HG02759 (cell line): ENCODE results near the gene SYNM.

Source experiments
- ATAC-seq: cut with Tn5 transposase; IDR thresholded peaks from one replicate; pipeline ENCODE4 v1.9.1; 2021; ENCODE audit warnings: mild to moderate bottlenecking, moderate library complexity; ENCODE audit not compliant: unreplicated experiment

Gene SYNM

GRCh38 chr15:99121691-99122410, 17.0 kb downstream of the SYNM start:
- ATAC-seq = no peak

- no peak for ATAC-seq
Observed at GRCh38 chr15:99122831-99123712, 18.2 kb downstream of the SYNM start.

GRCh38 chr15:99123713-99124451, 19.0 kb downstream of the SYNM start:
- no peak for ATAC-seq

- ATAC-seq = no peak
Observed at GRCh38 chr15:99124641-99125040, 19.8 kb downstream of the SYNM start.

GRCh38 chr15:99125061-99125891, 20.4 kb downstream of the SYNM start:
- ATAC-seq = no peak

- ATAC-seq = no peak
Observed at GRCh38 chr15:99126131-99126588, 21.3 kb downstream of the SYNM start.

- ATAC-seq = no peak
Observed at GRCh38 chr15:99126930-99127329, 22.1 kb downstream of the SYNM start.

GRCh38 chr15:99127773-99128172, 22.9 kb downstream of the SYNM start:
- ATAC-seq = no peak

GRCh38 chr15:99128411-99128810, 23.5 kb downstream of the SYNM start:
- no peak for ATAC-seq

- no peak for ATAC-seq
Observed at GRCh38 chr15:99129644-99130043, 24.8 kb downstream of the SYNM start.

- ATAC-seq = no peak
Observed at GRCh38 chr15:99130314-99130713, 25.4 kb downstream of the SYNM start.

- ATAC-seq = no peak
Observed at GRCh38 chr15:99130765-99131440, 26.0 kb downstream of the SYNM start.

- no peak for ATAC-seq
Observed at GRCh38 chr15:99131441-99132023, 26.7 kb downstream of the SYNM start.

- ATAC-seq = no peak
Observed at GRCh38 chr15:99132122-99132521, 27.2 kb downstream of the SYNM start.

GRCh38 chr15:99132634-99133287, 27.9 kb downstream of the SYNM start:
- no peak for ATAC-seq

GRCh38 chr15:99134317-99134821, 29.5 kb downstream of the SYNM start:
- no peak for ATAC-seq

- ATAC-seq = peak; percentile 46
Observed at GRCh38 chr15:99135194-99135593, 30.3 kb downstream of the SYNM start.

- no peak for ATAC-seq
Observed at GRCh38 chr15:99137111-99137546, 32.2 kb downstream of the SYNM start.

GRCh38 chr15:99137877-99138276, 33.0 kb downstream of the SYNM start:
- ATAC-seq = no peak
